Glutamatergic neuron (in vitro differentiated cells): Measurements from ENCODE around the gene STK26. TPM values are rescaled to one million over a fixed set of nuclear protein-coding genes. Genes with fewer than 3 reads are reported as not detected.
"Not testable (repeated sequence)": the region's sequence is repeated elsewhere in the genome, so short reads cannot be mapped to it uniquely, and the experiment has no call there.

ENCODE experiments used
- DNase-seq: peaks from one replicate; pipeline ENCODE4 v3.0.0; 2022
- H3K27ac Mint-ChIP-seq: one replicate; pipeline ENCODE4 v1.8.0; 2020; ENCODE audit warnings: mild to moderate bottlenecking, mixed read lengths, inconsistent platforms; ENCODE audit not compliant: unreplicated experiment
- H3K27me3 Mint-ChIP-seq: one replicate; pipeline ENCODE4 v1.8.0; 2020; ENCODE audit warnings: mild to moderate bottlenecking, moderate library complexity, mixed read lengths, inconsistent platforms; ENCODE audit not compliant: unreplicated experiment
- H3K36me3 Mint-ChIP-seq: one replicate; pipeline ENCODE4 v1.8.0; 2020; ENCODE audit warnings: mild to moderate bottlenecking, mixed read lengths, inconsistent platforms; ENCODE audit not compliant: unreplicated experiment
- H3K4me1 Mint-ChIP-seq: one replicate; pipeline ENCODE4 v1.8.0; 2020; ENCODE audit warnings: mild to moderate bottlenecking, low read depth, mixed read lengths, inconsistent platforms; ENCODE audit not compliant: unreplicated experiment
- H3K4me3 Mint-ChIP-seq: one replicate; pipeline ENCODE4 v1.8.0; 2020; ENCODE audit warnings: mild to moderate bottlenecking, mixed read lengths, inconsistent platforms; ENCODE audit not compliant: unreplicated experiment
- H3K9me3 Mint-ChIP-seq: one replicate; pipeline ENCODE4 v1.8.0; 2020; ENCODE audit warnings: mild to moderate bottlenecking, moderate library complexity, mixed read lengths, inconsistent platforms; ENCODE audit not compliant: unreplicated experiment
- total RNA-seq: library from RNA; stranded (reverse); fragmentation: NEBNext Ultra II Directional; extraction: Animal tissue kit (Norgen Biotek cat#: 25700); gene quantifications from one replicate; pipeline ENCODE4 v1.2.1, GENCODE V29; 2021; ENCODE audit not compliant: unreplicated experiment
- TF ChIP-seq, protein P1 (sequence below): fragments of 200-600 bp; sonication (generic); IDR thresholded peaks from one replicate; pipeline ENCODE4 v1.5.0; 2021; ENCODE audit not compliant: partially characterized antibody, unreplicated experiment

The STK26 gene
- total RNA-seq, 1 donor from 2014 or later = 1.7 TPM

DNA sequence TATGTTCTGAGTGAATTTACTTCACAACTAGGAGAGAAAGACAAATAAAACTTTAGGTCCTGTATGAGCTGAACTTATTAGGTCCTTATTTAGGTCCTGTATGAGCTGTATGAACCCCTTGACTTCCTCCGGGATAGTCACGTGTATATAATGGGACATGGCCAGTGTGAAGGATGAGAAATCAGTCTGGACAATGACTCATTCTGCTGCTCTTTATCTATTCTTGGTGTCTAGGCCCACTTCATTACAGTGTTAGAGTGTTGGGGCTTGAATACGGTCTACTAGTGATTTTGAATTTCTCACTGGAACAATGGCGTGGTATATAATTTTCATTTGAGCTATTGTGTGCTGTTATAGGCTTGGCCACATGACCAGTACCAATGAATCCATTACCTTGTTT, 21.9 kb downstream of the STK26 start:
- TF ChIP-seq, protein P1, sequence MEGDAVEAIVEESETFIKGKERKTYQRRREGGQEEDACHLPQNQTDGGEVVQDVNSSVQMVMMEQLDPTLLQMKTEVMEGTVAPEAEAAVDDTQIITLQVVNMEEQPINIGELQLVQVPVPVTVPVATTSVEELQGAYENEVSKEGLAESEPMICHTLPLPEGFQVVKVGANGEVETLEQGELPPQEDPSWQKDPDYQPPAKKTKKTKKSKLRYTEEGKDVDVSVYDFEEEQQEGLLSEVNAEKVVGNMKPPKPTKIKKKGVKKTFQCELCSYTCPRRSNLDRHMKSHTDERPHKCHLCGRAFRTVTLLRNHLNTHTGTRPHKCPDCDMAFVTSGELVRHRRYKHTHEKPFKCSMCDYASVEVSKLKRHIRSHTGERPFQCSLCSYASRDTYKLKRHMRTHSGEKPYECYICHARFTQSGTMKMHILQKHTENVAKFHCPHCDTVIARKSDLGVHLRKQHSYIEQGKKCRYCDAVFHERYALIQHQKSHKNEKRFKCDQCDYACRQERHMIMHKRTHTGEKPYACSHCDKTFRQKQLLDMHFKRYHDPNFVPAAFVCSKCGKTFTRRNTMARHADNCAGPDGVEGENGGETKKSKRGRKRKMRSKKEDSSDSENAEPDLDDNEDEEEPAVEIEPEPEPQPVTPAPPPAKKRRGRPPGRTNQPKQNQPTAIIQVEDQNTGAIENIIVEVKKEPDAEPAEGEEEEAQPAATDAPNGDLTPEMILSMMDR = no peak
- no peak for DNase-seq
- Mint-ChIP-seq H3K27me3 (no peaks in the 10 kb centered on the region), H3K9me3 (no peaks in the 10 kb centered on the region), H3K36me3 (no peaks in the 10 kb centered on the region), H3K27ac (no peak overlapping the region), H3K4me1 (peaks cover 6% of the 10 kb centered on the region), H3K4me3 (no peak overlapping the region)

DNA sequence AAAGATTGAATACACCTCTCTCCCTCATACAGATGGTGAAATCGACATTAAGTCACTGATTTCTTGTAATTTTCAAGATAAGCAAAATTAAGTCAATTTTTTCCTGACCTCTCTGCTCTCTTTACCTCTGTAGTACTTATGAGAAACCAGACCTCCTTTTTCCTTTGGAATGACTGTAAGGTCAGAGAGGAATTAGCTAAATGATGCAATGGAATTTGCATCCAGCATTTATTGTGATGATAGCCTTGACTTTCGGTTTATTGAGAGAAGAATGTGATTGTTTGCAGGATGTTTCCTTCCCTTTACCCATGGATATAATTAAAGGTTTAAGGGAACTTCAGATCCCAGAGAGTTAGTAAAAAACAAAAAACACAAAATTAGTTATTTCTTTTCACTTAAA, 22.4 kb downstream of the STK26 start:
- Mint-ChIP-seq H3K27me3 (no peaks in the 10 kb centered on the region), H3K27ac (no peak overlapping the region), H3K9me3 (no peaks in the 10 kb centered on the region), H3K4me3 (no peak overlapping the region), H3K4me1 (peaks cover 6% of the 10 kb centered on the region), H3K36me3 (no peaks in the 10 kb centered on the region)
- TF ChIP-seq, protein P1 = no peak
- no peak for DNase-seq

DNA sequence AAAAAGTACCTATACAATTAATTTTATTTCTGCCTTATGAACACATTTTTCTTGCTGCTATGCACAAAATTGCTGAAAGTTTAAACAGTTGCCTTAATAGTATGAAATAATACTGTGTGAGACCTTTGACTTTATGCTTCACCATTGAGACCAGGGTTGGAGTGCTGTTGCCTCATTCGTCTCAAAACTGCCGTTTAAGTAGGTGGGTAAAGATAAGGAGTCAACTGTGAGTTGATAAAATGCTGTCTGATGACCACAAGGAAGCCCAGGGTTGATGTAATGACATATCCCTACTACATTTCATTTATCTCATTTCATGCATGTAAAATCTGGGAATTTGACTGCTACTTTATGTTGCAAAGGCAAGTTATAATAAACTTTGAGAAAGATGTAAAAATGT, 23.4 kb downstream of the STK26 start:
- Mint-ChIP-seq H3K4me1 (peaks cover 6% of the 10 kb centered on the region), H3K9me3 (no peaks in the 10 kb centered on the region), H3K27ac (no peak overlapping the region), H3K27me3 (no peaks in the 10 kb centered on the region), H3K36me3 (no peaks in the 10 kb centered on the region), H3K4me3 (no peak overlapping the region)
- no peak for DNase-seq
- TF ChIP-seq, protein P1 = no peak

DNA sequence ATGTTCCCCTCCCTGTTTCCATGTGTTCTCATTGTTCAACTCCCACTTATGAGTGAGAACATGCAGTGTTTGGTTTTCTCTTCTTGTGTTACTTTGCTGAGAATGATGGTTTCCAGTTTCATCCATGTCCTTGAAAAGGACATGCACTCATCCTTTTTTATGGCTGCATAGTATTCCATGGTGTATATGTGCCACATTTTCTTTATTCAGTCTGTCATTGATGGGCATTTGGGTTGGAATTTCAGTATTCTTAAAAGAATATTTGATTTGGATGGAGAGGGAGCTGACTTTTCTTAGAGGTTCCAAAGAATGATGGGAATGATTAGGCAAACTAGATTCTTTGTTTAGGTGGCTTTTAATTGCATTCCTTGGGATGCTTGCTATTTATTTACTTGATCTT, 28.7 kb downstream of the STK26 start:
- not testable (repeated sequence) for H3K4me3 Mint-ChIP-seq, H3K36me3 Mint-ChIP-seq, DNase-seq, H3K27ac Mint-ChIP-seq, H3K27me3 Mint-ChIP-seq, H3K4me1 Mint-ChIP-seq, H3K9me3 Mint-ChIP-seq

DNA sequence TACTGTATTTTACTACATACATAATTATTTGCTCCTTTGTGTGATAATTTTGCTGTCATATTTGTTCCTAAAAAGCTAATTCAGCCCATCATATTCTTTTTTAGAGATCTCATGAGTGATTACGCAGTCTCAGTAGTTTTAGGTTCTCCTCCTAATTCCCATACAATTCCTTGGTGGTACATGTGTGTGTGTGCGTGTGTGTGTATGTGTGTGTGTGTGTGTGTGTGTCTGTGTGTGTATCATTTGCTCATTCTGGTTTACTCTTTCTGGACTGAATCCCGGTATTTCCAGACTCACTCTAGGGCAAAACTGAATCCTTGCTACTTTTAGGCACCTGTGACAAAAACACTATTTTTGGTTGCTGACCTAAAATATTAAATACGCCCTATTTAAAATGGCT, 34.9 kb downstream of the STK26 start:
- Mint-ChIP-seq H3K27ac (no peak overlapping the region), H3K4me3 (no peak overlapping the region), H3K27me3 (no peaks in the 10 kb centered on the region), H3K4me1 (no peaks in the 10 kb centered on the region), H3K36me3 (no peaks in the 10 kb centered on the region), H3K9me3 (no peaks in the 10 kb centered on the region)
- TF ChIP-seq, protein P1 = no peak
- no peak for DNase-seq

DNA sequence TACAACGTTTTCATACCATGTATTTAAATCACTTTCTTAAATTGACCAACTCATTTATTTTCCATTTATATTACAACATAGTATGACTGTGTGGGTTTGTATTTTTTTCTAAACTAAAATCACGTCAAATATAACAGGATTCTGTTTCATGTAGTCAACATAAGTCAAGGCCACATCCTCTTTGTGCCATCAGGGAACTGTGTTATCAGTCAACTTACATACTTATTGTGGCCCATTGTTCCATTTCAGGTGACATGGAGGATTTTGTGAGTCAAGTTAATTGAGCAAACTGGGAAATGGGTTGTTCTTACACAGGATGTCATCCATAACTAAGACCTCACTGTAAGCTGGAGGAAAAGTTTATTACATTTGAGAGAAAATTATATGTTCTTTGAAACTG, 35.9 kb downstream of the STK26 start:
- Mint-ChIP-seq H3K27ac (no peak overlapping the region), H3K9me3 (no peaks in the 10 kb centered on the region), H3K27me3 (no peaks in the 10 kb centered on the region), H3K4me3 (no peak overlapping the region), H3K4me1 (no peaks in the 10 kb centered on the region), H3K36me3 (no peaks in the 10 kb centered on the region)
- TF ChIP-seq, protein P1 = no peak
- DNase-seq = no peak
